Transverse colon (tissue), 4 donors: ENCODE data around the gene SNED1.

ENCODE experiments used
- CTCF ChIP-seq, 5 experiments: fragments of 200-600 bp in 3 of 5; fragments of 450-650 bp in 2 of 5; sonication (generic) in 3 of 5; IDR thresholded peaks; 1 replicate in 2 of 5; 2 replicates in 3 of 5; pipeline ENCODE4 v1.5.1; 2016 to 2017; ENCODE audit warnings: antibody characterized with exemption in 5 of 5, inconsistent platforms in 3 of 5, mild to moderate bottlenecking in 2 of 5, moderate library complexity in 1 of 5
- EP300 ChIP-seq: sonication (generic); formaldehyde crosslinking; IDR thresholded peaks from one replicate; pipeline ENCODE4 v1.6.1; 2017; ENCODE audit warnings: antibody characterized with exemption, low read depth
- POLR2A ChIP-seq: fragments of 450-650 bp; IDR thresholded peaks from one replicate; pipeline ENCODE4 v1.6.1; 2016; ENCODE audit warnings: antibody characterized with exemption, mild to moderate bottlenecking, moderate library complexity
- POLR2AphosphoS5 ChIP-seq, 3 donors: sonication (generic); formaldehyde crosslinking; IDR thresholded peaks; one replicate each; pipeline ENCODE4 v1.6.1; 2016; ENCODE audit warnings: antibody characterized with exemption in 3 of 3

GRCh38 chr2:241091201-241091600 lies 92.8 kb downstream of the SNED1 start:
- TF ChIP-seq POLR2A (no peak), CTCF (IDR thresholded peaks at IDR 0.05) (no peak), POLR2AphosphoS5 (IDR thresholded peaks at IDR 0.05) (no peak), EP300 (no peak)
